ENCODE data around the gene INPP5A. TPM values are rescaled to one million over a fixed set of nuclear protein-coding genes. Genes with fewer than 3 reads are reported as not detected.
"Not testable (repeated sequence)": the region's sequence is repeated elsewhere in the genome, so short reads cannot be mapped to it uniquely, and the experiment has no call there.

The INPP5A gene
- total RNA-seq, 2 experiments from 2014 or later: 9.1 to 9.9 TPM

GRCh38 chr10:132565516-132566209 is 28.1 kb downstream of the INPP5A start:
- no peak for DNase-seq
- POLR2A ChIA-PET: no interaction called here
- Mint-ChIP-seq H3K27ac (no peak overlapping the region), H3K9me3 (no peaks in the 10 kb centered on the region), H3K27me3 (no peaks in the 10 kb centered on the region), H3K36me3 (ENCODE audit: low read depth) (no peaks in the 10 kb centered on the region), H3K4me3 (no peak overlapping the region), H3K4me1 (peaks cover 13% of the 10 kb centered on the region)
- CTCF ChIA-PET: no interaction called here

- peaks cover 11% of the 10 kb centered on the region for H3K4me1 Mint-ChIP-seq
These were observed 29.3 kb downstream of the INPP5A start for GRCh38 chr10:132566892-132567291.

GRCh38 chr10:132570265-132570664 is 32.7 kb downstream of the INPP5A start:
- no peak overlapping the region for H3K4me3 Mint-ChIP-seq
- CTCF ChIA-PET: interaction anchor here (0.6 kb wide), 2 partner anchors 38 to 111 kb away, joined by 3 read pairs; no protein-coding TSS in a partner anchor
- no peaks in the 10 kb centered on the region for H3K27me3 Mint-ChIP-seq
- DNase-seq: no peak
- no peaks in the 10 kb centered on the region for H3K36me3 Mint-ChIP-seq (ENCODE audit: low read depth)
- peaks cover 17% of the 10 kb centered on the region for H3K4me1 Mint-ChIP-seq
- POLR2A ChIA-PET: no interaction called here
- H3K27ac Mint-ChIP-seq: no peak overlapping the region
- no peaks in the 10 kb centered on the region for H3K9me3 Mint-ChIP-seq

More at GRCh38 chr10:132566892-132567291, 29.3 kb downstream of the INPP5A start:
- Mint-ChIP-seq H3K9me3 (no peaks in the 10 kb centered on the region), H3K4me3 (no peak overlapping the region), H3K36me3 (ENCODE audit: low read depth) (no peaks in the 10 kb centered on the region), H3K27me3 (no peaks in the 10 kb centered on the region), H3K27ac (no peak overlapping the region)
- CTCF ChIA-PET: interaction anchor here (0.8 to 3.3 kb wide), 2 partner anchors 7 to 14 kb away, joined by 3 to 11 read pairs; no protein-coding TSS in a partner anchor
- POLR2A ChIA-PET: no interaction called here
- no peak for DNase-seq

GRCh38 chr10:132570771-132571649 is 33.4 kb downstream of the INPP5A start:
- peaks cover 21% of the 10 kb centered on the region for H3K4me1 Mint-ChIP-seq
- POLR2A ChIA-PET: no interaction called here
- DNase-seq: no peak
- H3K36me3 Mint-ChIP-seq (ENCODE audit: low read depth): no peaks in the 10 kb centered on the region
- no peaks in the 10 kb centered on the region for H3K9me3 Mint-ChIP-seq
- H3K27ac Mint-ChIP-seq: no peak overlapping the region
- no peaks in the 10 kb centered on the region for H3K27me3 Mint-ChIP-seq
- CTCF ChIA-PET: interaction anchor here (0.6 to 1.5 kb wide), 5 partner anchors 12 to 112 kb away, joined by 3 to 6 read pairs (median 4); no protein-coding TSS in a partner anchor
- H3K4me3 Mint-ChIP-seq: no peak overlapping the region

GRCh38 chr10:132571650-132572544 is 34.3 kb downstream of the INPP5A start:
- no peaks in the 10 kb centered on the region for H3K36me3 Mint-ChIP-seq (ENCODE audit: low read depth)
- H3K27me3 Mint-ChIP-seq: no peaks in the 10 kb centered on the region
- no peaks in the 10 kb centered on the region for H3K9me3 Mint-ChIP-seq
- DNase-seq: peak; percentile 59
- peaks cover 21% of the 10 kb centered on the region for H3K4me1 Mint-ChIP-seq
- CTCF ChIA-PET: interaction anchor here (1.0 to 1.5 kb wide), 3 partner anchors 13 to 40 kb away, joined by 4 to 6 read pairs (median 4); no protein-coding TSS in a partner anchor
- POLR2A ChIA-PET: interaction anchor here (0.6 kb wide), 1 partner anchor 32 kb away, joined by 3 read pairs; no protein-coding TSS in a partner anchor
- no peak overlapping the region for H3K4me3 Mint-ChIP-seq
- H3K27ac Mint-ChIP-seq: peak overlapping the region; percentile 9

GRCh38 chr10:132572545-132572937 is 35.0 kb downstream of the INPP5A start:
- no peak for DNase-seq
- POLR2A ChIA-PET: interaction anchor here (0.6 kb wide), 1 partner anchor 33 kb away, joined by 3 read pairs; no protein-coding TSS in a partner anchor
- Mint-ChIP-seq H3K9me3 (no peaks in the 10 kb centered on the region), H3K36me3 (ENCODE audit: low read depth) (no peaks in the 10 kb centered on the region), H3K4me1 (peaks cover 21% of the 10 kb centered on the region), H3K27me3 (no peaks in the 10 kb centered on the region), H3K4me3 (no peak overlapping the region), H3K27ac (no peak overlapping the region)
- CTCF ChIA-PET: interaction anchor here (1.0 to 1.5 kb wide), 3 partner anchors 14 to 40 kb away, joined by 4 to 6 read pairs (median 4); no protein-coding TSS in a partner anchor

- H3K9me3 Mint-ChIP-seq; POLR2A ChIA-PET; H3K27me3 Mint-ChIP-seq; DNase-seq; CTCF ChIA-PET; H3K27ac Mint-ChIP-seq; H3K4me3 Mint-ChIP-seq; H3K36me3 Mint-ChIP-seq (ENCODE audit: low read depth): not testable (repeated sequence)
- H3K4me1 Mint-ChIP-seq: peaks cover 21% of the 10 kb centered on the region
These were observed 35.4 kb downstream of the INPP5A start for GRCh38 chr10:132572946-132573345.

- peaks cover 2% of the 10 kb centered on the region for H3K27me3 Mint-ChIP-seq
- no peaks in the 10 kb centered on the region for H3K36me3 Mint-ChIP-seq (ENCODE audit: low read depth)
- no peak overlapping the region for H3K27ac Mint-ChIP-seq
- ChIA-PET CTCF (interaction anchor here (0.9 kb wide), 1 partner anchor 187 kb away, joined by 3 read pairs; no protein-coding TSS in a partner anchor), POLR2A (no interaction called here)
- no peak for DNase-seq
- peaks cover 21% of the 10 kb centered on the region for H3K4me1 Mint-ChIP-seq
- H3K4me3 Mint-ChIP-seq: no peak overlapping the region
- H3K9me3 Mint-ChIP-seq: no peaks in the 10 kb centered on the region
These were observed 36.7 kb downstream of the INPP5A start for GRCh38 chr10:132574288-132574687.

- H3K27me3 Mint-ChIP-seq: peaks cover 2% of the 10 kb centered on the region
- peaks cover 21% of the 10 kb centered on the region for H3K4me1 Mint-ChIP-seq
- CTCF ChIA-PET: interaction anchor here (0.9 kb wide), 1 partner anchor 187 kb away, joined by 3 read pairs; no protein-coding TSS in a partner anchor
- H3K9me3 Mint-ChIP-seq: no peaks in the 10 kb centered on the region
- H3K36me3 Mint-ChIP-seq (ENCODE audit: low read depth): no peaks in the 10 kb centered on the region
- H3K4me3 Mint-ChIP-seq: no peak overlapping the region
- POLR2A ChIA-PET: no interaction called here
- no peak overlapping the region for H3K27ac Mint-ChIP-seq
- no peak for DNase-seq
These were observed 37.3 kb downstream of the INPP5A start for GRCh38 chr10:132574783-132575319.

- Mint-ChIP-seq H3K4me1 (peaks cover 15% of the 10 kb centered on the region), H3K27ac (no peak overlapping the region), H3K27me3 (peaks cover 5% of the 10 kb centered on the region), H3K9me3 (no peaks in the 10 kb centered on the region), H3K36me3 (ENCODE audit: low read depth) (no peaks in the 10 kb centered on the region), H3K4me3 (no peak overlapping the region)
- ChIA-PET POLR2A (no interaction called here), CTCF (no interaction called here)
- DNase-seq: no peak
These were observed 38.0 kb downstream of the INPP5A start for GRCh38 chr10:132575320-132576201.

- no peak for DNase-seq
- Mint-ChIP-seq H3K36me3 (ENCODE audit: low read depth) (no peaks in the 10 kb centered on the region), H3K27me3 (peaks cover 5% of the 10 kb centered on the region), H3K9me3 (no peaks in the 10 kb centered on the region), H3K4me1 (peaks cover 13% of the 10 kb centered on the region), H3K4me3 (no peak overlapping the region), H3K27ac (no peak overlapping the region)
- ChIA-PET CTCF (interaction anchor here (0.6 kb wide), 1 partner anchor 280 kb away, joined by 3 read pairs; no protein-coding TSS in a partner anchor), POLR2A (no interaction called here)
These were observed 39.2 kb downstream of the INPP5A start for GRCh38 chr10:132576671-132577349.

All from activated CD4-positive, alpha-beta T cell treated with anti-CD3 and anti-CD28 coated beads, Interleukin-2, amount 10 ng/mL, durations not matched to agents 7 days and 5 days (primary cell).